ENCODE measurements around the gene G3BP1.

- no peak for TF ChIP-seq EZH2 (IDR thresholded peaks at IDR 0.05; ENCODE audit: low read length, missing control alignments)
- TF ChIP-seq, protein P1, sequence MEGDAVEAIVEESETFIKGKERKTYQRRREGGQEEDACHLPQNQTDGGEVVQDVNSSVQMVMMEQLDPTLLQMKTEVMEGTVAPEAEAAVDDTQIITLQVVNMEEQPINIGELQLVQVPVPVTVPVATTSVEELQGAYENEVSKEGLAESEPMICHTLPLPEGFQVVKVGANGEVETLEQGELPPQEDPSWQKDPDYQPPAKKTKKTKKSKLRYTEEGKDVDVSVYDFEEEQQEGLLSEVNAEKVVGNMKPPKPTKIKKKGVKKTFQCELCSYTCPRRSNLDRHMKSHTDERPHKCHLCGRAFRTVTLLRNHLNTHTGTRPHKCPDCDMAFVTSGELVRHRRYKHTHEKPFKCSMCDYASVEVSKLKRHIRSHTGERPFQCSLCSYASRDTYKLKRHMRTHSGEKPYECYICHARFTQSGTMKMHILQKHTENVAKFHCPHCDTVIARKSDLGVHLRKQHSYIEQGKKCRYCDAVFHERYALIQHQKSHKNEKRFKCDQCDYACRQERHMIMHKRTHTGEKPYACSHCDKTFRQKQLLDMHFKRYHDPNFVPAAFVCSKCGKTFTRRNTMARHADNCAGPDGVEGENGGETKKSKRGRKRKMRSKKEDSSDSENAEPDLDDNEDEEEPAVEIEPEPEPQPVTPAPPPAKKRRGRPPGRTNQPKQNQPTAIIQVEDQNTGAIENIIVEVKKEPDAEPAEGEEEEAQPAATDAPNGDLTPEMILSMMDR (conservative IDR thresholded peaks at IDR 0.05 in 1 of 2, IDR thresholded peaks at IDR 0.05 in 1 of 2; ENCODE audit: low read depth in 1 of 2, low read length in 2 of 2): peak; percentile 68 to 71
These were observed 28.9 kb upstream of the G3BP1 start for GRCh38 chr5:151742870-151743294.
